Fibroblast of lung (primary cell): ENCODE data around the gene KLC4.

ENCODE experiments used
- EZH2 ChIP-seq: IDR thresholded peaks from 2 replicates; pipeline ENCODE4 v1.5.1; 2012; ENCODE audit warnings: low read length, control low read depth, mild to moderate bottlenecking; ENCODE audit errors: missing control alignments
- TF ChIP-seq, protein P1 (sequence below), 2 donors: IDR thresholded peaks in 1 of 2; conservative IDR thresholded peaks in 1 of 2; 1 replicate in 1 of 2; 2 replicates in 1 of 2; pipeline ENCODE4 v1.5.1; 2011 to 2012; ENCODE audit warnings: low read length in 2 of 2, control low read depth in 1 of 2, inconsistent platforms in 1 of 2, low read depth in 1 of 2, mild to moderate bottlenecking in 1 of 2

DNA sequence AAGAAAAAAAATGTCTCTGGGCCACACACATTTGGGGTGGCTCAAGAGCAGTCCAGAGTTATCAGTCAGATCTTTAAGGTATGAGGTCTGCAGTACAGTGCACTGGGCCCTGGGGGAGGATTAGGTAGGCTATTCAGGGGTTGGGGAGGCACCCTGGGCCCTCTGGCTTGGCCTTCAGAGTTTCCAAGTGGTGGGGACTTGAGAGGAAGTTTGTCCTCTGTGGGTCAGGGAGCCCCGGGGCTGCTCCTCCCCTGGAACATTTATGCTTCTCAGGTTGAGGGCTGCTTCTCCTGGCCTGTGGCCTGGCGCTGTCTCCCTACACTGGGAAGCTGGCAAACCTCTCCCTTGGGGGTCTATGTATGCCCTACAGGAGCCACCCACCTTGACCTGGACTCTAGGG is 62.7 kb downstream of the KLC4 start:
- TF ChIP-seq, protein P1, sequence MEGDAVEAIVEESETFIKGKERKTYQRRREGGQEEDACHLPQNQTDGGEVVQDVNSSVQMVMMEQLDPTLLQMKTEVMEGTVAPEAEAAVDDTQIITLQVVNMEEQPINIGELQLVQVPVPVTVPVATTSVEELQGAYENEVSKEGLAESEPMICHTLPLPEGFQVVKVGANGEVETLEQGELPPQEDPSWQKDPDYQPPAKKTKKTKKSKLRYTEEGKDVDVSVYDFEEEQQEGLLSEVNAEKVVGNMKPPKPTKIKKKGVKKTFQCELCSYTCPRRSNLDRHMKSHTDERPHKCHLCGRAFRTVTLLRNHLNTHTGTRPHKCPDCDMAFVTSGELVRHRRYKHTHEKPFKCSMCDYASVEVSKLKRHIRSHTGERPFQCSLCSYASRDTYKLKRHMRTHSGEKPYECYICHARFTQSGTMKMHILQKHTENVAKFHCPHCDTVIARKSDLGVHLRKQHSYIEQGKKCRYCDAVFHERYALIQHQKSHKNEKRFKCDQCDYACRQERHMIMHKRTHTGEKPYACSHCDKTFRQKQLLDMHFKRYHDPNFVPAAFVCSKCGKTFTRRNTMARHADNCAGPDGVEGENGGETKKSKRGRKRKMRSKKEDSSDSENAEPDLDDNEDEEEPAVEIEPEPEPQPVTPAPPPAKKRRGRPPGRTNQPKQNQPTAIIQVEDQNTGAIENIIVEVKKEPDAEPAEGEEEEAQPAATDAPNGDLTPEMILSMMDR (conservative IDR thresholded peaks at IDR 0.05 in 1 of 2, IDR thresholded peaks at IDR 0.05 in 1 of 2; ENCODE audit: low read depth in 1 of 2, low read length in 2 of 2), result no peak
- no peak for TF ChIP-seq EZH2
